ENCODE results near the gene FAM169A.

DNA sequence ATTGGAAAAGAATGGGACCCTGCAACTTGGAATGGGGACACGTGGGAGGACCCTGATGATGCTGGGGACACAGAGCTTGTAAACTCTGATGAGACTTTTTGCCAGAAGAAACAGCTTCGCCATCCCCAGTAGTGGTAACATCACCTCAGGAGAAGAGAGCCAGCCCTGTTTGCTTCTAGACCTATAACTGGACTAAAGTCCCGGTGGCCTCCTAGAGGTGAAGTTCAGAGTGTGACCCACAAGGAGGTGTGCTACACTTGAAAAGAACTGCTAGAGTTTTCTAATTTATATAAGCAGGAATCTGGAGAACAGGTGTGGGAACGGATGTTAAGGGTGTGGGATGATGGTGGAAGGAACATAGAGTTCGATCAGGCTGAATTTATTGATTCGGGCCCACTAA lies 79.3 kb downstream of the FAM169A start:
- TF ChIP-seq, protein P1, sequence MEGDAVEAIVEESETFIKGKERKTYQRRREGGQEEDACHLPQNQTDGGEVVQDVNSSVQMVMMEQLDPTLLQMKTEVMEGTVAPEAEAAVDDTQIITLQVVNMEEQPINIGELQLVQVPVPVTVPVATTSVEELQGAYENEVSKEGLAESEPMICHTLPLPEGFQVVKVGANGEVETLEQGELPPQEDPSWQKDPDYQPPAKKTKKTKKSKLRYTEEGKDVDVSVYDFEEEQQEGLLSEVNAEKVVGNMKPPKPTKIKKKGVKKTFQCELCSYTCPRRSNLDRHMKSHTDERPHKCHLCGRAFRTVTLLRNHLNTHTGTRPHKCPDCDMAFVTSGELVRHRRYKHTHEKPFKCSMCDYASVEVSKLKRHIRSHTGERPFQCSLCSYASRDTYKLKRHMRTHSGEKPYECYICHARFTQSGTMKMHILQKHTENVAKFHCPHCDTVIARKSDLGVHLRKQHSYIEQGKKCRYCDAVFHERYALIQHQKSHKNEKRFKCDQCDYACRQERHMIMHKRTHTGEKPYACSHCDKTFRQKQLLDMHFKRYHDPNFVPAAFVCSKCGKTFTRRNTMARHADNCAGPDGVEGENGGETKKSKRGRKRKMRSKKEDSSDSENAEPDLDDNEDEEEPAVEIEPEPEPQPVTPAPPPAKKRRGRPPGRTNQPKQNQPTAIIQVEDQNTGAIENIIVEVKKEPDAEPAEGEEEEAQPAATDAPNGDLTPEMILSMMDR (IDR thresholded peaks at IDR 0.05), result no peak
- TF ChIP-seq POLR2A (IDR thresholded peaks at IDR 0.05), result no peak
